HG03378 (cell line): ENCODE data around the gene NUDT19.
"Not testable (repeated sequence)": the region's sequence is repeated elsewhere in the genome, so short reads cannot be mapped to it uniquely, and the experiment has no call there.

Source experiments
- ATAC-seq: cut with Tn5 transposase; IDR thresholded peaks from one replicate; pipeline ENCODE4 v1.9.1; 2021; ENCODE audit warnings: mild to moderate bottlenecking, moderate library complexity; ENCODE audit not compliant: unreplicated experiment

NUDT19 gene

DNA sequence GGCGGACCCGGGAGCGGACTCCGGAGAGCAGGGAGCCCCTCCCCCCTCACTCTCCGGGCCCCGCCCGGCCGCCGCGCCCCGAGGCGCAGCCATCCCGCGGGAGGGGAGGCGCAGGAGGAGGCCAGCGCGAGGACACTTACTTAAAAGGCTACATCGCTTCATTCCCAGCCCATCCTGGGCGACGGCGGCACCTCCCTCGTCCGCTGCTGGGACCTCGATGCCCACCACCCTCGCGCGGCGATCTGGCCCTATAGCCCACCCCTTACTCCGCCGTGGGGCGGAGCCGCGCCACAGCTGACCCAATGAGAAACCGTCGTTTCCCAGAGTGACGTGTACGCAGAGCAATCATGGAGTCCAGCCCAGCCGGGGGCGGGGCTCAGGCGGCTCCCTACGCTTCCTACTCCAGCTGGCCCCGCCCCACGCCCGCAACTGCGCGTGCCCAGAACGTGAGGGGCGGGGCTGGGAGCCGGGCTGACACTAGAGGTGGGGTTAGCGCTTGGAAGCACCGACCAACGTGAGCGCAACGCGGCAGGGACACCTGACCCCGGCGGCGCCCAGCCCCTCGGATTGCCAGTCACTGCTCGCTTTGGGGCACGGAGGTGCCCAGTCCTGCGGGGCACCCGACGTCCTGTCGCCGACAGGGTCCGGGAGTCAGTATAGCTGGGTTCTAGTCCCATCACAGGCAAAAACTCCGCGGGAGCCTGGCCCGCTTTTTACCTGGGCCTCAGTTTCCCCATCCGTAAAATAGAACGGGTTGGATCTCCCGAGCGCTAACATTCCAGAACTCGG, 16.5 kb upstream of the NUDT19 start, which contains the start of gene ANKRD27:
Gene ANKRD27 (minus strand): TSS at position 250 of the 789 bp plus-strand sequence. CDS start 16,165 bp downstream, outside the sequence.
- peak; percentile 94 for ATAC-seq

DNA sequence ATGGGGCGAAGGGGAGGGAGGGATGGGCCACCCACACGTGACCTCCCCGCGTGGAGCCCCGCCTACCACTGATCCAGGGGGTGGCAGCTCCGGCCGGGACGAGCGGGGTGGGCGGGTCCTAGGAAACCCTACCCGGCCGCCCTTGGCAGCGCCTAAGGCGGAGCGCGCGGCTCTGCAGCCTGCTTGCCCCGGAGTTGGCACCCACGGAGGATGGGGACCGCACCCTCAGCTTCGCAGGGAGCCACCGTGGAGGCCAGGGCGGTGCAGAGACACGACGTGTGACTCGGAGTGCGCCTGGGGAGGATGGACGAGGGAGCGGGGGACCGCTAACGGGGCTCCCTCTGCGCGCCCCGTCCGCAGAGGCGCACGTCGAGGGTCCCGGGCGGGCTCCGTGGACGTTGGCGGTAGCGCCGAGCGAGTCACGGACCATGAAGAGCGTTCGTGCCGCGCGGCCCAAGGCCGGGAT, 15.9 kb upstream of the NUDT19 start, which contains the start of gene RGS9BP:
Gene RGS9BP (plus strand): TSS at position 129 of the 466 bp plus-strand sequence. CDS start 416 bp downstream, outside the sequence.
- no peak for ATAC-seq

DNA sequence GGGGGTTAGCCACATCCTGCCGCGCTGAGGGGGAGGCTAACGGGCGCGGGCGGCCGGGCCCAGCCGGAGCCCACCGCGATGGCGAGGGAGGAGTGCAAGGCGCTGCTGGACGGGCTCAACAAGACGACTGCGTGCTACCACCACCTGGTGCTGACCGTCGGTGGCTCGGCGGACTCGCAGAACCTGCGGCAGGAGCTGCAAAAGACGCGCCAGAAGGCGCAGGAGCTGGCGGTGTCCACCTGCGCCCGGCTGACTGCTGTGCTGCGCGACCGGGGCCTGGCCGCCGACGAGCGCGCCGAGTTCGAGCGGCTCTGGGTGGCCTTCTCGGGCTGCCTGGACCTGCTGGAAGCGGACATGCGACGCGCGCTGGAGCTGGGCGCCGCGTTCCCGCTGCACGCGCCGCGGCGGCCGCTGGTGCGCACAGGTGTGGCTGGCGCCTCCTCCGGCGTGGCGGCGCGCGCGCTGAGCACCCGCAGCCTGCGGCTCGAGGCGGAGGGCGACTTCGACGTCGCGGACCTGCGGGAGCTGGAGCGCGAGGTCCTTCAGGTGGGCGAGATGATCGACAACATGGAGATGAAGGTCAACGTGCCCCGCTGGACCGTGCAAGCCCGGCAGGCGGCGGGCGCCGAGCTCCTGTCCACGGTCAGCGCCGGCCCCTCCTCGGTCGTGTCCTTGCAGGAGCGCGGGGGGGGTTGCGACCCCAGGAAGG, 15.3 kb upstream of the NUDT19 start:
- ATAC-seq: no peak

DNA sequence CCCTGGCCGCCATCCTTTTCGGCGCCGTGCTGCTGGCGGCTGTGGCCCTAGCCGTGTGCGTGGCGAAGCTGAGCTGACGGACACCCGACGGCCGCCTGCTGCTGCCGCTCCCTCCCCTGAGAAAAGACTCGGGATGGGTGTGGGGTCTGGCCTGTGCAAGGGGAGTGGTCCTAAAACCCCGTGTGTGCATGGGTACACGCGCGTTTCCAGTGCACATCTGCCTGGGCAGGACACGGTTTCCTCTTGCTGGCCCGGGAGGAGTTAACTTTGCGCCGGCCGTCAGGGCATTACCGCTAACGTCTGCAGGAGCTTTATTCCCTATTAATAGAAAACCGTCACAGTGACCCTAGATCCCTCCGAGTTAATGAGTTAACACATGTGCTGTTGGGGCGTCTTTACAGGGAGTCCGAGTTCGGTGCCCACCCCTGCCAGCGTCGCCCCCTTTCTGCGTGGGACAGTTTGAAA, 14.7 kb upstream of the NUDT19 start:
- ATAC-seq: no peak

DNA sequence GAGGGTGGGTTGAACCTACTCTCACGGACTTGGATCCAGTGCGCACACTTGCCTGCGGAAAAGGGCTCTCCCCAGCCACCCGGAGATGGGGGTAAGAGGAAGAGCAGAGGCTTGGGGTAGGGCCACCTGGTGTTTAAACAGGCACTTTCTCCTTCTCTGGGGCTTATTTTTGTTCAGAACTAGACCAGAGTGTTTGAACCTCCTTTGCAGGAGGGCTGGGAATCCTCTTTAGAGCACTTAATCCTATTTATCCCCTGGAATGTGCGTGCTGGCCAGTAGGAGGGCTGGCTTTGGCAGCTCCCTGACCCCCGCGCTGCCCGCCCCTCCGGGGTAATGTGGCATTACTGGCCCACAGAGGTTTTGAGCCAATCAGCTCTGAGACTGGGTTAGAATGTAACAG, 14.0 kb upstream of the NUDT19 start:
- ATAC-seq: no peak

DNA sequence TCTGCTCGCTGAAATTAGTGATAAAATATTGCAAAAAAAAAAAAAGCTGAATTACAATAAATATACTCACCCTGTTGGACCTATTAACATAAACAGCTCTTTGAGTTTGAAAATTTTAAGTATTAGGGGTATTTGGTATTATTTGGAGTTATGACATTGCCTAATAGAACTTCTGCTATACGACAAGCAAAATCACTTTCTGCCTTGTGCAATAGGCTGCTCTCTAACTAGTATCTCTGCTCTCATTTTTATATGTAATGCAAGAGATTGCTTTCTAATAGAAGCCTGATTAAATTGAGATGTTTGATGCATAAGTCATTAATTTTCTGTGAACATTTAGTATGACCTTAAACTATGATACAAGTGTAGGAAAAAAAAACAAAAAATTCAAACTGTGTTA, 10.6 kb upstream of the NUDT19 start:
- ATAC-seq: no peak

DNA sequence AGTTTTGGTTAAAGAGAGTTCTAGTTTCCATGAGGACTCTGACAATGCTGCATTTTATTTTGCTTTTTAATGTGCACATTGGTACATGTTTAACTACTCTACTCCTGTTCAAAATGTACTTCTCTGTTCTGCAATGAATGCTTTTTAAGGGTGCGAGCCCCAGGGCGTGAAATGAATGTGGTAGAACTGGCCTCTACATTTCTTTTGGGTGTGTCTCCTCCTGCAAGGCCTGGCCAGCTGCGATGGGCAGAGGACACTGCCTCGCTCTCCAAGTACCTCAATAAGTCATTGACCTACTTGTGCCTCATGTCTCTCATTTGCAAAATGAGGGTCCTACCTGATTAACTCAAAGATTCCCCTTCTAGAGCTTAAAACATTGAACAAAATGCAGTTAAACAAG, 9.3 kb upstream of the NUDT19 start:
- ATAC-seq: no peak

DNA sequence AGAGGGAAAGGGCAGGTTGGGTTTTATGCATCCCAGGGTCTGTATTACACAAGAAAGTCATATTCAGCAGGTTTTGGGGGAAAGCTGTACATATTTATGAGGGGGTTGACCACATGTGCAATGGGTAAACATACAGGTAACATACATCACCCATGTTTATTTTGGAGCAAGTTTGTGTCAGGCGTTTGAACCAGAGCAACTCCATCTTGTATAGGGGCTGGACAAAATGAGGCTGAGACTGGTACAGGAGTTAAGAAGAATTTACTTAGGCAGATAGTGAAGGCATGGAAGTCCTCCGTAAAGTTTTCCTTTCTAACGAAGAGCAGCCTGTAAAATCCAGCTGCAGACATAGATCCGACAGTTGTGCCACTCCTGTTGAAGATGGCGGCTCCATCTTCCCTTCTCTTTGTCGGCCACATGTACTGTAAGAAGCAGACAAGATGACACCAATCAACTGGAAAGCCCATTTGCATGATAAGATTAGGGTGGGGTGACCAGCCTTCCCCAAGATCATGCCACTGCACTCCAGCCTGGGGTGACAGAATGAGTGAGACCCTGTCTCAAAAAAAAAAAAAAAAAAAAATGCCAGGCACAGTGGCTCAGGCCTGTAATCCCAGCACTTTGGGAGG, 4.7 kb upstream of the NUDT19 start:
- ATAC-seq: no peak

DNA sequence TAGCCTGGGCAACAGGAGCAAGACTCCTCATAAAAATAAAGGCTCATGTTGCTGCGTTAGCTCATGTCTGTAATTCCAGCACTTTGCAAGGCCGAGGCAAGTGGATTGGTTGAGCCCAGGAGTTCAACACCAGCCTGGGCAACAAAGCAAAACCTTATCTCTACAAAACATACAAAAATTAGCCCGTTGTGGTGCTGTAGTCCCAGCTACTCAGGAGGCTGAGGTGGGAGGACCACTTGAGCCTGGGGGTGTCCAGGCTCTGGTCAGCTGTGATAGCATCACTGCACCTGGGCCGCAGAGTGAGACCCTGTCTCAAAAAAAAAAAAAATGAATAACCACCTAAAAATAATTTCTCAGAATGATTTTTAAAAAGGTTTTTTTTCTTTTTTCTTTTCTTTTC, 3.9 kb upstream of the NUDT19 start:
- ATAC-seq: no peak

DNA sequence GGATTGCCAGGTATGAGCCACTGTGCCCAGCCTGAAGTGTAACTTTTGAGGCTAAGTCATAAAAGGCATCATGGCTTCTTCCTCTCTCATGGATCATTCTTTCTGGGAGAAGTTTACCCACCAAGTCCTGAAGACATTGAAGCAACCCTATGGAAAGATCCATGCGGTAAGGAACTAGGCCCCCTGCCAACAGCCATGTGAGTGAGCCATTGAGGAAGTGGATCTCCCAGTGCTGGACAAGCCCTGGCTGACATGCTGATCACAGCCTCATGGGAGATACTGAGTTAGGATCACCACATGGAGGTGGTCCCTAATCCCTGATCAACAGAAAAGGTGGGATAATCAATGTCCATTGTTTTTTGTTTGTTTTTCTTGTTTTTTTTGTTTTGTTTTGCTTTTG, 3.3 kb upstream of the NUDT19 start:
- no peak for ATAC-seq

DNA sequence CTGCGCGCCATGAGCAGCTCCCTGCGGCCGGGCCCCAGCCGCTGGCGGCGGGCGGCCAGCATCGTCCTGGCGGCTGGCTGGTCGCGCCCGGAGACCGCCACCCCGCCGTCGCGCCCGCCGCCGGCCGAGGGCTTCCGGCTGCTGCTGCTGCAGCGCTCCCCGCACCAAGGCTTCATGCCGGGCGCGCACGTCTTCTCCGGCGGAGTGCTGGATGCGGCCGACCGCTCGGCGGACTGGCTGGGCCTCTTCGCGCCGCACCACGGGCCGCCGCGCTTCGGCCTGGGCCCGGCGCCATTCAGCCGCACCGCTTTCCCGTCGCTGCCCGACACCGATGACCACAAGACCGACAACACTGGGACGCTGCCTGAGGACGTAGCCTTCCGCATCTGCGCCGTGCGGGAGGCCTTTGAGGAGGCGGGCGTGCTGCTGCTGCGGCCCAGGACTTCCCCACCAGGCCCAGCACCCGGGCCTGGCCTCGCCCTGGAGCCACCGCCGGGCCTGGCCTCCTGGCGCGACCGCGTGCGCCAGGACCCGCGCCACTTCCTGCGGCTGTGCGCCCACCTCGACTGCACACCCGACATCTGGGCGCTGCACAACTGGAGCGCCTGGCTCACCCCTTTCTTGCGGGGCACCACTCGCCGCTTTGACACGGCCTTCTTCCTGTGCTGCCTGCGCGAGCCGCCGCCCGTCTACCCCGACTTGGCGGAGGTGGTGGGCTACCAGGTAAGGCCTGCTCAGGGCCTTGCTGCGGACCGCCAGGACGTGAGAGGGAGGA, 518 bp downstream of the NUDT19 start:
- peak; percentile 33 for ATAC-seq

DNA sequence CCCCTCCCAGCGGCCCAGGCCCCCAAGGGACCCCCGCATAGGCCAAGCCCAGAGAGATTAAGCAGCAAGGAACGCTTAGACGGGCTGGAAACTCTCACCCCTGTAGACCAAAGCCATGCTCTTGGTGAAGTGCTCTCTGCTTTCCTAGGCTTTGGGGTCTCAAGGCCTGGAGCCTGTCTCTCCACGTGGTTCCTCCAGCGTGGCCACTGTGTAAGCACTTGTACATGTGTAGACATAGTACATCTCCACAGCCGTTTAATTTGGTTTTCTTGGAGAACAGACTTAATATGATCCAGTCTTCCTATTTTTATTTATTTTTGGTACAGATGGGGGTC, 1.1 kb downstream of the NUDT19 start:
- no peak for ATAC-seq

DNA sequence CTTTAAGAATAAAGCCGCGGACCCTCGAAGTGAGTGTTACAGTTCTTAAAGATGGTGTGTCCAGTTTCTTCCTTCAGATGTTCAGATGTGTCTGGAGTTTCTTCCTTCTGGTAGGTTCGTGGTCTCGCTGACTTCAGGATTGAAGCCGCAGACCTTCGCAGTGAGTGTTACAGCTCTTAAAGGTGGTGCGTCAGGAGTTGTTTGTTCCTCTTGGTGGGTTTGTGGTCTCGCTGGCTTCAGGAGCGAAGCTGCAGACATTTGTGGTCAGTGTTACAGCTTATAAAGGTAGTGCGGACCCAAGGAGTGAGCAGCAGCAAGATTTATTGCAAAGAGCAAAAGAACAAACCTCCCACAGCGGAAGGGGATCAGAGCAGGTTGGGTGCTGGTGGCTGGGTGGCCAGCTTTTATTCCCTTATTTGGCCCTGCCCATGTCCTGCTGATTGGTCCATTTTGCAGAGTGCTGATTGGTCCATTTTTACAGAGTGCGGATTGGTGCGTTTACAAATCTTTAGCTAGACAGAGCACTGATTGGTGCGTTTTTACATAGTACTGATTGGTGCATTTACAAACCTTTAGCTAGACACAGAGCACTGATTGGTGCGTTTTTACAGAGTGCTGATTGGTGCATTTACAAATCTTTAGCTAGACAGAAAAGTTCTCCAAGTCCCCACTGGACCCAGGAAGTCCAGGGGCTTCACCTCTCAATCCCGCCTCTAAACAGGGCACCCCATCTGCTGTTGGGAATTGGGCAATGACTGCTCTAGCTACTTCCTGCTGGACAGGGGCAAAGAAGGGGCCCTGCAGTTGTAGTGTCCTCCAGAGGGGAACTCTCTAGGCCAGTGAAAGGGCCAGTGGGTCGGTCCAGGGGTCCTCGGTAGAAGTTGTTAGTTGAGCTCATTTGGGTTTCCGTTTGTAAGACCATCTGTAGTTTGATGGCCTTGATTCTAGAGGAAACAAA, 1.8 kb downstream of the NUDT19 start:
- ATAC-seq: not testable (repeated sequence)

DNA sequence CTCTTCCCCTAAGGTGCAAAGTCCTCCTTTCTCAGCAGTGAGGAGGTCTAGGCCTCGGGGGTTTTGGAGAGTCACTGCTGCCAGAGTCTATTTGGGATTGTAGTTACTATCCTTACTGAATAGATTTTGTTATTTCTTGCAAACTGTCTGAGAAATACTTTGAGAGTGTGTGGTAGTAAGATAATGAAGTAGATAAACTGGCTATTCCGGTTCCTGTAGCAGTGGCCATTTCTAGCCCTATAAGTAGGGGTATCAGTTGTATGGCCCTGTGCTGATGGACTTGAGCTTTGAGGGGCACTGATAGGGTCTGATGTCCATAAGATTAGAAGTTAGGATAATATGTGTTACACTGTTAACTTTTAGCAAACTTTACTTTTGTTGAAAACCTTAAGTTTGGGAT, 2.7 kb downstream of the NUDT19 start:
- ATAC-seq: not testable (repeated sequence)

DNA sequence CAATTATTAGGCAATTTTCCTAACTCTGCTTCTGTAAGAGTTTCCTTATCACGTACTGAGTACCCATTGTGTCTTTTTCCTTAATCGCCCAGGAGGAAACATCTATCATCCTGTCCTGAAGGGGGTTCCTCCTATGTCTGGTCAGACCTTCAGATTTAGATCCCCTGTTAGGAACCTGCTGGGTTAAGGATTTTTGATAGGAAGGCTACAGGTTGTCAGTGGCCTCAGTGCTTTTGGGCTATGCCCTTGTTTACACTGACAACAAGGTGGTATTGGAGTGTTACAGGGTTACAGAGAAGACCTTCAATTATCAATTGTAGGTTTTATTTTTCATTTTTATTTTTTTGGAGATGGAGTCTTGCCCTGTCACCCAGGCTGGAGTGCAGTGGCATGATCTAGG, 3.2 kb downstream of the NUDT19 start:
- ATAC-seq: not testable (repeated sequence)

DNA sequence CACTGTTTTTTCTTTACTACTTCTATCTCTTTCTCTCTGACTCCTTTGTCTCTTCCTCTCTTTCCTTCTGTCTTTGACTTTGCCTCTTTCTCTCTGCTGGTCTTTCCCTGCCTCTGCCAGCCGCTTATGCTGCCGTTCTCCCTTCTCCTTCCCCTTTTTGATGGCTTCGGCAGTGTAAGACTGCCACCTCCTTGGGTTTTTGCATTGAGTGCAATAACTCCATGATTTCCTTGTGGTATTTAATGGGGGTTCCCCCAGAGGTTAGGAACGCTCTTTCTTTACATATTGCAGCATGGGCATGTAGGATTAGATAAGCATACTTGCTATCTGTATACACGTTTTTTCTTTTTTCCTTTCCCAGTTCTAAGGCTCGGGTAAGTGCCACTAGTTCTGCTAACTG, 3.9 kb downstream of the NUDT19 start:
- not testable (repeated sequence) for ATAC-seq

DNA sequence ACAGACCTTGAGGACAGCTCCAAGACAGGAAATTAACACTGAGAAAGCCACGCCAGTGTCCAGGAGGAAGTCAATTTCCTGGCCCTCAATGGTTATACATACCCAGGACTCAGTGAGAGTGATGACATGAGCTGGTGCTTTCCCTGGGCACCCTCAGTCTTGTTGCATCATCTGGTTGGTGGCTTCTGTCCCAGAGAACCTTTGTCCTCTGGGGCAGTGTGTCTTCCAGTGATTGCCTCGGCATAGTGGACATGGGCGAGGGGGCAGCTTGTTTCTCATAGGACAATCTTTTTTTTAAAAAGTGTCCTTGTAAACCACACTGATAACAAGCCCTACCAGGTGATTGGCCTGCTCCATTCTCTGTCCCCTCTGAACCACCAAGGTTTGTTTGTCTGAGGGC, 5.2 kb downstream of the NUDT19 start:
- not testable (repeated sequence) for ATAC-seq

DNA sequence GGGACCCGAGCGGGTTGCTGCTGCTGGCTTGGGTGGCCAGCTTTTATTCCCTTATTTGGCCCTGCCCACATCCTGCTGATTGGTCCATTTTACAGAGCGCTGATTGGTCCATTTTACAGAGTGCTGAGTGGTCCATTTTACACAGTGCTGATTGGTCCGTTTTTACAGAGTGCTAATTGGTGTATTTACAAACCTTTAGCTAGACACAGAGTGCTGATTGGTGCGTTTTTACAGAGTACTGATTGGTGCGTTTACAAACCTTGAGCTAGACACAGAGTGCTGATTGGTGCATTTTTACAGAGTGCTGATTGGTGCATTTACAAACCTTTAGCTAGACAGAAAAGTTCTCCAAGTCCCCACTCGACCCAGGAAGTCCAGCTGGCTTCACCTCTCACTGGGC, 8.5 kb downstream of the NUDT19 start:
- not testable (repeated sequence) for ATAC-seq

DNA sequence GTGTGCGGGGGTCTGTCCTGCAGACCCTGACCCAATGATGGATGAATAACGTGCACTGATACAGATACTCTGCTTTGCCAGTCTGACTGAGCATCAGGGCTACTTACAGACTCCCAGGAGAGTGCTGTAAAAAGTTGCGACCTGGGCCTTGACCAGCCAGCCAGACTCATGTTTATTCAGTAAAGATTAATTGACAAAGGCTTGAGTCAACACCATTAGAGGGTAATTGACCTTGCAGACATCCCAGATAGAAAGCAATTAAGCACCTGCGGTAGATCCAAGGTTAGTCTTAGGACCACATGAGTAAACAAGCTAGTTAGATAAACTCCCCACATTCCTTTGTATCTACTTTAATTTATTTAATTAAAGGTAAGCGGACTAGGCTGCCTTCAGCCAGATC, 10.4 kb downstream of the NUDT19 start:
- no peak for ATAC-seq

DNA sequence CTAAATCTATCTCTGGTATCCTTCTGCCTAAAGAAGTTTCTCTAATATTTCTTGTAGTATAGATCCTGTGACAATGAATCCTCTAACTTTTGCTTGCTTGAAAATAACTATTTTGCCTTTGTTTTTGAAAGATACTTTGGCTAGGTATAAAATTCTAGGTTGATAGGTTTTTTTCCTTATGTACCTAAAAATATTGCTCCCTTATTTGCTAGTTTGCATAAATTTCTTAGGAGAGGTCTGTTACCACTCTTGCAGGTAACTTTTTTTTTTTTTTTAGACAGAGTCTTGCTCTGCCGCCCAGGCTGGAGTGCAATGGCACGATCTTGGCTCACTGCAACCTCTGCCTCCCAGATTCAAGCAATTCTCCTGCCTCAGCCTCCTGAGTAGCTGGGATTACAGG, 12.4 kb downstream of the NUDT19 start:
- not testable (repeated sequence) for ATAC-seq
